Lower lobe of right lung (tissue), 2 donors: Measurements from ENCODE around the gene PNMA8C. TPM values are rescaled to one million over a fixed set of nuclear protein-coding genes. Genes with fewer than 3 reads are reported as not detected.
"Not testable (repeated sequence)": the region's sequence is repeated elsewhere in the genome, so short reads cannot be mapped to it uniquely, and the experiment has no call there.

ENCODE experiments used
- ATAC-seq, 2 donors: fragments of 200-7000 bp; cut with Tn5 transposase; one replicate each; pipeline ENCODE4 v1.9.1; 2020 to 2022; ENCODE audit warnings: mild to moderate bottlenecking in 2 of 2, moderate library complexity in 2 of 2
- DNase-seq: peaks from one replicate; pipeline ENCODE4 v3.0.0-alpha.2; 2020
- H3K27ac ChIP-seq: fragments of 200-600 bp; one replicate; pipeline ENCODE4 v1.8.0; 2022
- H3K27me3 ChIP-seq: fragments of 200-600 bp; one replicate; pipeline ENCODE4 v1.8.0; 2022; ENCODE audit warnings: low read depth
- H3K36me3 ChIP-seq: fragments of 200-600 bp; one replicate; pipeline ENCODE4 v1.8.0; 2022; ENCODE audit warnings: mild to moderate bottlenecking
- H3K4me1 ChIP-seq: fragments of 200-600 bp; one replicate; pipeline ENCODE4 v1.8.0; 2022
- H3K4me3 ChIP-seq: fragments of 200-600 bp; one replicate; pipeline ENCODE4 v1.8.0; 2022; ENCODE audit warnings: mild to moderate bottlenecking
- H3K9me3 ChIP-seq: fragments of 200-600 bp; one replicate; pipeline ENCODE4 v1.8.0; 2022
- intact Hi-C: fragments of 100-400 bp; cut with DNase I; formaldehyde crosslinking; loops from one replicate; pipeline ENCODE4 v1.11.0; 2022
- total RNA-seq: library from RNA; stranded (reverse); fragmentation: NEBNext Ultra II Directional; extraction: Animal tissue kit (Norgen Biotek cat#: 25700); gene quantifications from one replicate; pipeline ENCODE4 v1.2.1, GENCODE V29; 2021
- TF ChIP-seq, protein P1 (sequence below): fragments of 200-600 bp; IDR thresholded peaks from one replicate; pipeline ENCODE4 v1.8.0; 2022; ENCODE audit warnings: antibody characterized with exemption, mild to moderate bottlenecking
- donor health status: DM: no; HTN: yes; CAD: no; lungs with severe emphysema.

PNMA8C gene
- total RNA-seq, 1 donor from 2014 or later = 0.18 TPM

DNA sequence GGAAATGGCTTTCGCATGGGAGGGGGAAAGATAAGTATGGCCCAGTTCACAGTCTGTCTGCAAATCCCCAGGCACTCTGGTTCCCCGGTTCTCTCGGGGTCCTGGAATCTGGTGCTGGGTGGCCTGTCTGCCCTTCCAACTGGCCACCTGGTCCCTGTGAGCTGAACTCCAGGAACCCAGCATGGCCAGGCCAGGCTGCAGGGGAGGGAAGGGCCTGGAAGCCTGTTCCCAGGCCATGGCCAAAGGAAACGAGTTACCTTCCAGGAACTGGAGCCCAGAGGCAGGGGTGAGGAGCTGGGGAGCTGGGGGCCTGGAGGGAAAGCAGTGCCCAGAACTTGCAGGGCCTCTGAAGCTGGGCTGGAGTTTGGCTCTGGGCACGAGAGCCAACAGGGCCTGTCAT lies 19.1 kb upstream of the PNMA8C start:
- H3K9me3 ChIP-seq = no peaks in the 10 kb centered on the region
- ATAC-seq (no peak), DNase-seq (no peak)
- no peak overlapping the region for H3K4me3 ChIP-seq
- H3K4me1 ChIP-seq = peaks cover 5% of the 10 kb centered on the region
- no peaks in the 10 kb centered on the region for H3K36me3 ChIP-seq
- TF ChIP-seq, protein P1, sequence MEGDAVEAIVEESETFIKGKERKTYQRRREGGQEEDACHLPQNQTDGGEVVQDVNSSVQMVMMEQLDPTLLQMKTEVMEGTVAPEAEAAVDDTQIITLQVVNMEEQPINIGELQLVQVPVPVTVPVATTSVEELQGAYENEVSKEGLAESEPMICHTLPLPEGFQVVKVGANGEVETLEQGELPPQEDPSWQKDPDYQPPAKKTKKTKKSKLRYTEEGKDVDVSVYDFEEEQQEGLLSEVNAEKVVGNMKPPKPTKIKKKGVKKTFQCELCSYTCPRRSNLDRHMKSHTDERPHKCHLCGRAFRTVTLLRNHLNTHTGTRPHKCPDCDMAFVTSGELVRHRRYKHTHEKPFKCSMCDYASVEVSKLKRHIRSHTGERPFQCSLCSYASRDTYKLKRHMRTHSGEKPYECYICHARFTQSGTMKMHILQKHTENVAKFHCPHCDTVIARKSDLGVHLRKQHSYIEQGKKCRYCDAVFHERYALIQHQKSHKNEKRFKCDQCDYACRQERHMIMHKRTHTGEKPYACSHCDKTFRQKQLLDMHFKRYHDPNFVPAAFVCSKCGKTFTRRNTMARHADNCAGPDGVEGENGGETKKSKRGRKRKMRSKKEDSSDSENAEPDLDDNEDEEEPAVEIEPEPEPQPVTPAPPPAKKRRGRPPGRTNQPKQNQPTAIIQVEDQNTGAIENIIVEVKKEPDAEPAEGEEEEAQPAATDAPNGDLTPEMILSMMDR = no peak
- H3K27me3 ChIP-seq = no peaks in the 10 kb centered on the region
- H3K27ac ChIP-seq = no peak overlapping the region
- intact Hi-C loops = no loop called here

- Histone ChIP-seq H3K4me3 (no peak overlapping the region), H3K4me1 (peaks cover 9% of the 10 kb centered on the region), H3K9me3 (no peaks in the 10 kb centered on the region), H3K27me3 (no peaks in the 10 kb centered on the region), H3K27ac (no peak overlapping the region), H3K36me3 (no peaks in the 10 kb centered on the region)
- ATAC-seq = no peak
- intact Hi-C loops = no loop called here
- no peak for DNase-seq
- TF ChIP-seq, protein P1 = no peak
Measured at GRCh38 chr19:46447006-46447405, 18.3 kb upstream of the PNMA8C start.

DNA sequence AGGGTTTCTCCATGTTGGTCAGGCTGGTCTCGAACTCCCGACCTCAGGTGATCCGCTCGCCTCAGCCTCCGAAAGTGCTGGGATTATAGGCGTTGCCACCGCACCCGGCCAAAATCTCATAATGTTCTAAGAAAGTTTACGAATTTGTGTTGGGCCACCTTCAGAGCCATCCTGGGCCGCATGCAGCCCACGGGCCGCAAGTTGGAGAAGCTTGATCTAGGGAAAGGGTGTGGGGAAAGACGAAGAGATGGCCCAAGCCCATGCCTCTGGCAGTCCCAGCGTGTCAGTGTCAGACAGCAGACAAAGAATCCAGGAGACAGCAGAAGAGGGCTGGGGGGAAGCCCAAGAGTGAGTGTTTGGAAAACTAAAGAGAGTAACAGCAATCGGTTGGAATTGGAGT lies 17.3 kb upstream of the PNMA8C start:
- H3K27me3 ChIP-seq = no peaks in the 10 kb centered on the region
- intact Hi-C loops = no loop called here
- H3K4me3 ChIP-seq = no peak overlapping the region
- no peak for ATAC-seq
- no peak for DNase-seq
- H3K36me3 ChIP-seq = no peaks in the 10 kb centered on the region
- H3K9me3 ChIP-seq = no peaks in the 10 kb centered on the region
- H3K27ac ChIP-seq = no peak overlapping the region
- peaks cover 9% of the 10 kb centered on the region for H3K4me1 ChIP-seq
- TF ChIP-seq, protein P1 = no peak

- no peak for DNase-seq
- H3K27ac ChIP-seq = no peak overlapping the region
Measured at GRCh38 chr19:46442808-46443450, 14.2 kb upstream of the PNMA8C start.

DNA sequence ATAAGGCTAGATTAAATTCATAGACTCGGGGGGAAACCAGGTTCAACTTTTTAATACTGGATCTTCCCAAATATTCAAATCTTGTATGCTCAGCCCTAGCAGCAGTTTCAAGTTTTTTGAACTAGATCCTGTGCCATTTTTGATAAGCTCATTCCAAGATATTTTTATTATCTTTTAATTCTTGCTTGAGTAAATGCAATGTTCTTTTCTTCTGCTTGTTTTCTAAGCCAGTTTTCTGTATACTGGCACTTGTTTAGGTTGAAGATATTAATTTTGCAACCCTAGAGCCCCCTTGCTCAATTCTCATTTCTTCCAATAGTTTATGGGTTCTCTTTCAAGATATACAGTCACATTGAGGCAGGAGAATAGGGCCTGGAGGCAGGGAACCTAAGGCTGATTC lies 13.1 kb upstream of the PNMA8C start:
- TF ChIP-seq, protein P1 = no peak
- no peaks in the 10 kb centered on the region for H3K36me3 ChIP-seq
- H3K27me3 ChIP-seq = no peaks in the 10 kb centered on the region
- intact Hi-C loops = no loop called here
- no peak overlapping the region for H3K4me3 ChIP-seq
- no peak overlapping the region for H3K27ac ChIP-seq
- DNase-seq = no peak
- H3K9me3 ChIP-seq = no peaks in the 10 kb centered on the region
- no peak for ATAC-seq
- peaks cover 9% of the 10 kb centered on the region for H3K4me1 ChIP-seq

More at GRCh38 chr19:46442808-46443450, 14.2 kb upstream of the PNMA8C start:
- TF ChIP-seq, protein P1 = no peak
- intact Hi-C loops = no loop called here
- H3K36me3 ChIP-seq = no peaks in the 10 kb centered on the region
- H3K4me1 ChIP-seq = peaks cover 9% of the 10 kb centered on the region
- no peak overlapping the region for H3K4me3 ChIP-seq
- no peaks in the 10 kb centered on the region for H3K27me3 ChIP-seq
- no peaks in the 10 kb centered on the region for H3K9me3 ChIP-seq
- no peak for ATAC-seq

GRCh38 chr19:46435689-46436088 lies 7.0 kb upstream of the PNMA8C start:
- H3K27ac ChIP-seq, H3K9me3 ChIP-seq, DNase-seq, H3K4me1 ChIP-seq, ATAC-seq, H3K36me3 ChIP-seq, intact Hi-C loops, H3K4me3 ChIP-seq: not testable (repeated sequence)
- peaks cover 29% of the 10 kb centered on the region for H3K27me3 ChIP-seq
